Fibroblast of lung (primary cell): ENCODE results near the gene TRIM8. TPM values are rescaled to one million over a fixed set of nuclear protein-coding genes. Genes with fewer than 3 reads are reported as not detected.

Source experiments
- DNase-seq, 2 donors: peaks; one replicate each; pipeline versions ENCODE4 v3.0.0 to v3.0.0-alpha.2; 2010; ENCODE audit warnings: low read depth in 2 of 2
- H2AFZ ChIP-seq: 2 replicates; pipeline ENCODE4 v1.5.1; 2012; ENCODE audit warnings: low read length, control low read depth, inconsistent platforms
- H3K27ac ChIP-seq: 2 replicates; pipeline ENCODE4 v1.5.1; 2011; ENCODE audit warnings: low read length, control low read depth; ENCODE audit not compliant: insufficient read depth
- H3K27me3 ChIP-seq: 2 replicates; pipeline ENCODE4 v1.5.1; 2011; ENCODE audit warnings: mild to moderate bottlenecking, low read length; ENCODE audit not compliant: control insufficient read depth, insufficient read depth
- H3K36me3 ChIP-seq: 2 replicates; pipeline ENCODE4 v1.5.1; 2011; ENCODE audit warnings: low read length; ENCODE audit not compliant: control insufficient read depth, insufficient read depth
- H3K4me1 ChIP-seq: 2 replicates; pipeline ENCODE4 v1.5.1; 2011; ENCODE audit warnings: low read length; ENCODE audit not compliant: control insufficient read depth, insufficient read depth; ENCODE audit errors: extremely low read depth
- H3K4me2 ChIP-seq: 2 replicates; pipeline ENCODE4 v1.5.1; 2011; ENCODE audit warnings: low read length, control low read depth; ENCODE audit not compliant: insufficient read depth; ENCODE audit errors: extremely low read depth
- H3K4me3 ChIP-seq, 4 experiments: fragments of 200-600 bp in 1 of 4; sonication (generic) in 1 of 4; replicated peaks in 1 of 4; 2 replicates each; pipeline ENCODE4 v1.5.1; 2011 to 2016; ENCODE audit warnings: low read length in 4 of 4, low read depth in 3 of 4, mild to moderate bottlenecking in 3 of 4, control low read depth in 2 of 4, inconsistent platforms in 1 of 4, mixed read lengths in 1 of 4; ENCODE audit not compliant: insufficient read depth in 1 of 4; ENCODE audit errors: control extremely low read depth in 1 of 4
- H3K79me2 ChIP-seq: 2 replicates; pipeline ENCODE4 v1.5.1; 2012; ENCODE audit warnings: mild to moderate bottlenecking, low read length, inconsistent platforms; ENCODE audit not compliant: control insufficient read depth, insufficient read depth
- H3K9ac ChIP-seq: 2 replicates; pipeline ENCODE4 v1.5.1; 2011; ENCODE audit warnings: mild to moderate bottlenecking, low read length, control low read depth; ENCODE audit not compliant: insufficient read depth
- H3K9me3 ChIP-seq: 2 replicates; pipeline ENCODE4 v1.5.1; 2012; ENCODE audit warnings: low read depth, low read length; ENCODE audit not compliant: control insufficient read depth, insufficient read depth
- H4K20me1 ChIP-seq: 2 replicates; pipeline ENCODE4 v1.5.1; 2011; ENCODE audit warnings: low read length; ENCODE audit not compliant: control insufficient read depth, insufficient read depth; ENCODE audit errors: extremely low read depth
- CTCF ChIP-seq, 2 donors: IDR thresholded peaks in 1 of 2; conservative IDR thresholded peaks in 1 of 2; 1 replicate in 1 of 2; 2 replicates in 1 of 2; pipeline ENCODE4 v1.5.1; 2011 to 2012; ENCODE audit warnings: low read length in 2 of 2, control low read depth in 1 of 2, inconsistent platforms in 1 of 2, low read depth in 1 of 2, mild to moderate bottlenecking in 1 of 2
- EZH2 ChIP-seq: IDR thresholded peaks from 2 replicates; pipeline ENCODE4 v1.5.1; 2012; ENCODE audit warnings: low read length, control low read depth, mild to moderate bottlenecking; ENCODE audit errors: missing control alignments
- polyA plus RNA-seq, 2 donors: library from polyadenylated mRNA; depleted of rRNA in 1 of 2; stranded (reverse) in 1 of 2; unstranded in 1 of 2; fragments of >200 nt; gene quantifications; 2 replicates each; pipeline ENCODE4 v1.2.1, GENCODE V29; 2011 to 2012; ENCODE audit warnings: missing spikeins in 1 of 2
- total RNA-seq: library from RNA; depleted of rRNA; stranded (reverse); fragments of >200 nt; gene quantifications from 2 replicates; pipeline ENCODE4 v1.2.1, GENCODE V29; 2014

The TRIM8 gene
- total and polyA plus RNA-seq, 2 donors (not counting 1 experiment from before 2014, with no cell fraction given), result 93.2 to 143 TPM

GRCh38 chr10:102621443-102622325 lies 22.6 kb upstream of the TRIM8 start:
- no peak overlapping the region for H2AFZ ChIP-seq
- no peaks in the 10 kb centered on the region for H3K27me3 ChIP-seq
- H3K79me2 ChIP-seq, result no peaks in the 10 kb centered on the region
- peaks cover 4% of the 10 kb centered on the region for H3K36me3 ChIP-seq
- no peaks in the 10 kb centered on the region for H4K20me1 ChIP-seq
- peak; percentile 38 to 72 for DNase-seq
- peaks cover 23% of the 10 kb centered on the region for H3K4me1 ChIP-seq
- TF ChIP-seq CTCF (conservative IDR thresholded peaks at IDR 0.05 in 1 of 2, IDR thresholded peaks at IDR 0.05 in 1 of 2; ENCODE audit: low read depth in 1 of 2, low read length in 2 of 2) (no peak), EZH2 (no peak)
- no peak overlapping the region for H3K9ac ChIP-seq
- no peak overlapping the region for H3K4me3 ChIP-seq
- peak overlapping the region; percentile 44 for H3K27ac ChIP-seq
- H3K9me3 ChIP-seq, result no peaks in the 10 kb centered on the region
- H3K4me2 ChIP-seq, result no peak overlapping the region

GRCh38 chr10:102624094-102624493 lies 20.2 kb upstream of the TRIM8 start:
- no peak for DNase-seq
- Histone ChIP-seq H3K4me2 (no peak overlapping the region), H3K27ac (no peak overlapping the region), H3K79me2 (no peaks in the 10 kb centered on the region), H3K4me3 (no peak overlapping the region), H3K27me3 (no peaks in the 10 kb centered on the region), H3K36me3 (no peaks in the 10 kb centered on the region), H3K9ac (no peak overlapping the region), H3K9me3 (no peaks in the 10 kb centered on the region), H2AFZ (no peak overlapping the region), H3K4me1 (peaks cover 41% of the 10 kb centered on the region), H4K20me1 (no peaks in the 10 kb centered on the region)
- TF ChIP-seq CTCF (conservative IDR thresholded peaks at IDR 0.05 in 1 of 2, IDR thresholded peaks at IDR 0.05 in 1 of 2; ENCODE audit: low read depth in 1 of 2, low read length in 2 of 2), result no peak
- TF ChIP-seq EZH2, result no peak

- DNase-seq, result no peak
- H3K4me3 ChIP-seq, result no peak overlapping the region
- no peaks in the 10 kb centered on the region for H3K27me3 ChIP-seq
- H4K20me1 ChIP-seq, result no peaks in the 10 kb centered on the region
- no peak overlapping the region for H3K9ac ChIP-seq
- no peak overlapping the region for H2AFZ ChIP-seq
- no peaks in the 10 kb centered on the region for H3K9me3 ChIP-seq
- no peaks in the 10 kb centered on the region for H3K36me3 ChIP-seq
- H3K4me2 ChIP-seq, result no peak overlapping the region
- H3K27ac ChIP-seq, result peak overlapping the region; percentile 37
- peaks cover 47% of the 10 kb centered on the region for H3K4me1 ChIP-seq
- no peaks in the 10 kb centered on the region for H3K79me2 ChIP-seq
- no peak for TF ChIP-seq CTCF (conservative IDR thresholded peaks at IDR 0.05 in 1 of 2, IDR thresholded peaks at IDR 0.05 in 1 of 2; ENCODE audit: low read depth in 1 of 2, low read length in 2 of 2)
- no peak for TF ChIP-seq EZH2
These were observed 19.3 kb upstream of the TRIM8 start for GRCh38 chr10:102624751-102625645.
